ENCODE results near the gene ADARB1.

DNA sequence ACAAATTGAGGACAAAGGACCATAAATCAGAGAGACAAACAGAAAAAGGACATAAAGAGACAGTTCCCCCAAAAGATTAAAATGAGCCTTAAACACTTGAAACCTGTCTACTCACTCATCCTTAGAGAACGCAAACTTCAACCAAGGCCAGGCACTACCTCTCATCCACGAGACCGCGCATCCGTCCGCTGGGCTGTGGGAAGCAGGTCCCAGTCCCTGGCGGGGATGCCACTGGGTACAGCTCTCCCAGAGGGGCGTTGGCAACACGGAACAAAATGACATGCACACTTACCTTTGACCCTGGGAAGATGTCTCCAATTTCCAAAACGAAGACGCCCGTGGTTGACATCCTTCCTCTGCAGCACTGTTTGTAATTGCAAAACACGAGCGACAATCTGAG, 16.5 kb upstream of the ADARB1 start:
- TF ChIP-seq EP300 (IDR thresholded peaks at IDR 0.05; ENCODE audit: borderline replicate concordance in 1 of 2, low read depth in 1 of 2, low read length in 1 of 2) = no peak
- TF ChIP-seq EZH2phosphoT487 (IDR thresholded peaks at IDR 0.05; ENCODE audit: borderline replicate concordance, low read depth) = no peak
- TF ChIP-seq, protein P1, sequence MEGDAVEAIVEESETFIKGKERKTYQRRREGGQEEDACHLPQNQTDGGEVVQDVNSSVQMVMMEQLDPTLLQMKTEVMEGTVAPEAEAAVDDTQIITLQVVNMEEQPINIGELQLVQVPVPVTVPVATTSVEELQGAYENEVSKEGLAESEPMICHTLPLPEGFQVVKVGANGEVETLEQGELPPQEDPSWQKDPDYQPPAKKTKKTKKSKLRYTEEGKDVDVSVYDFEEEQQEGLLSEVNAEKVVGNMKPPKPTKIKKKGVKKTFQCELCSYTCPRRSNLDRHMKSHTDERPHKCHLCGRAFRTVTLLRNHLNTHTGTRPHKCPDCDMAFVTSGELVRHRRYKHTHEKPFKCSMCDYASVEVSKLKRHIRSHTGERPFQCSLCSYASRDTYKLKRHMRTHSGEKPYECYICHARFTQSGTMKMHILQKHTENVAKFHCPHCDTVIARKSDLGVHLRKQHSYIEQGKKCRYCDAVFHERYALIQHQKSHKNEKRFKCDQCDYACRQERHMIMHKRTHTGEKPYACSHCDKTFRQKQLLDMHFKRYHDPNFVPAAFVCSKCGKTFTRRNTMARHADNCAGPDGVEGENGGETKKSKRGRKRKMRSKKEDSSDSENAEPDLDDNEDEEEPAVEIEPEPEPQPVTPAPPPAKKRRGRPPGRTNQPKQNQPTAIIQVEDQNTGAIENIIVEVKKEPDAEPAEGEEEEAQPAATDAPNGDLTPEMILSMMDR (IDR thresholded peaks at IDR 0.05) = no peak
- TF ChIP-seq IRF3 (IDR thresholded peaks at IDR 0.05; ENCODE audit: low read depth, low read length) = no peak
- TF ChIP-seq JUND (IDR thresholded peaks at IDR 0.05) = no peak
- no peak for TF ChIP-seq GABPA (IDR thresholded peaks at IDR 0.05; ENCODE audit: low read depth)
